ENCODE measurements around the gene SLC34A3.
"Not testable (repeated sequence)": the region's sequence is repeated elsewhere in the genome, so short reads cannot be mapped to it uniquely, and the experiment has no call there.

Gene SLC34A3

GRCh38 chr9:137243626-137244485, 13.2 kb downstream of the SLC34A3 start:
- DNase-seq: no peak

GRCh38 chr9:137244486-137245449, 14.1 kb downstream of the SLC34A3 start:
- DNase-seq: no peak

- DNase-seq: no peak
Observed at GRCh38 chr9:137245450-137246421, 15.0 kb downstream of the SLC34A3 start.

GRCh38 chr9:137247135-137247915, 16.6 kb downstream of the SLC34A3 start:
- DNase-seq: no peak

GRCh38 chr9:137247916-137248175, 17.1 kb downstream of the SLC34A3 start:
- DNase-seq: no peak

- DNase-seq: no peak
Observed at GRCh38 chr9:137250329-137251193, 19.9 kb downstream of the SLC34A3 start.

- no peak for DNase-seq
Observed at GRCh38 chr9:137251194-137251461, 20.4 kb downstream of the SLC34A3 start, which contains the start of gene STPG3. TSS of gene STPG3 (plus strand) at chr9:137251286. CDS start at chr9:137251287, 1 bp downstream.

- no peak for DNase-seq
Observed at GRCh38 chr9:137251490-137252268, 21.0 kb downstream of the SLC34A3 start.

- DNase-seq: no peak
Observed at GRCh38 chr9:137252555-137253506, 22.1 kb downstream of the SLC34A3 start.

GRCh38 chr9:137253717-137254623, 23.3 kb downstream of the SLC34A3 start:
- no peak for DNase-seq

- peak; percentile 40 to 90 for DNase-seq
Observed at GRCh38 chr9:137254624-137255447, 24.1 kb downstream of the SLC34A3 start, which contains the start of gene NELFB. TSS of gene NELFB (plus strand) at chr9:137255327.

GRCh38 chr9:137255448-137256114, 24.9 kb downstream of the SLC34A3 start:
- DNase-seq: peak in 1 of 2 donors; percentile 90

- no peak for DNase-seq
Observed at GRCh38 chr9:137256362-137256761, 25.7 kb downstream of the SLC34A3 start.

GRCh38 chr9:137256856-137257255, 26.2 kb downstream of the SLC34A3 start:
- no peak for DNase-seq

GRCh38 chr9:137262173-137262908, 31.6 kb downstream of the SLC34A3 start:
- DNase-seq: not testable (repeated sequence)

Data from bone marrow (tissue), 2 donors.